Measurements from ENCODE around the gene ZNF665. TPM values are rescaled to one million over a fixed set of nuclear protein-coding genes. Genes with fewer than 3 reads are reported as not detected.

Gene ZNF665
- total and polyA plus RNA-seq, 2 donors (not counting 3 experiments of a cell fraction or from before 2014, with no cell fraction given): 1.3 to 2.1 TPM

GRCh38 chr19:53136432-53136831, 56.7 kb downstream of the ZNF665 start:
- Histone ChIP-seq H3K9me1 (replicated peaks; ENCODE audit: control insufficient read depth, extremely low read depth, insufficient read depth, low read length) (no peaks in the 10 kb centered on the region), H2AFZ (ENCODE audit: low read depth, low read length) (no peak overlapping the region), H3K36me3 (ENCODE audit: control insufficient read depth in 2 of 2, extremely low read depth in 1 of 2, insufficient read depth in 2 of 2, low read length in 2 of 2) (no peaks in the 10 kb centered on the region), H3K4me2 (ENCODE audit: insufficient read depth, low read length) (no peak overlapping the region), H3K9ac (replicated peaks; ENCODE audit: extremely low read depth, insufficient read depth, low read length) (no peak overlapping the region), H4K20me1 (replicated peaks; ENCODE audit: control insufficient read depth, extremely low read depth, insufficient read depth, low read length) (no peaks in the 10 kb centered on the region), H3K4me3 (replicated peaks in 1 of 3; ENCODE audit: insufficient read depth in 1 of 3, low read depth in 1 of 3, low read length in 3 of 3) (no peak overlapping the region), H3K27ac (ENCODE audit: insufficient read depth, low read depth, low read length) (no peak overlapping the region), H3K79me2 (ENCODE audit: control insufficient read depth, insufficient read depth, low read length) (no peaks in the 10 kb centered on the region), H3K9me3 (replicated peaks; ENCODE audit: control insufficient read depth, insufficient read depth, low read length) (peaks cover 12% of the 10 kb centered on the region), H3K4me1 (ENCODE audit: control insufficient read depth, extremely low read depth, insufficient read depth, low read length) (no peaks in the 10 kb centered on the region), H3K27me3 (ENCODE audit: control insufficient read depth in 2 of 2, insufficient read depth in 2 of 2, low read length in 2 of 2) (no peaks in the 10 kb centered on the region)
- ChIA-PET POLR2A (no interaction called here), CTCF (no interaction called here)
- FAIRE-seq (peak; percentile 12), DNase-seq (ENCODE audit: low read depth, low spot score) (no peak)
- TF ChIP-seq FOS (IDR thresholded peaks at IDR 0.05; ENCODE audit: borderline replicate concordance, insufficient read depth, low read length): no peak
- TF ChIP-seq GATA2 (IDR thresholded peaks at IDR 0.05; ENCODE audit: insufficient read depth, insufficient read length, low read depth, low read length): no peak
- no peak for TF ChIP-seq EZH2 (IDR thresholded peaks at IDR 0.05; ENCODE audit: borderline replicate concordance, low read depth, low read length, severe bottlenecking)
- TF ChIP-seq CTCF (IDR thresholded peaks at IDR 0.05; ENCODE audit: extremely low read depth in 1 of 2, insufficient read depth in 1 of 2, low read depth in 1 of 2, low read length in 2 of 2): no peak
- TF ChIP-seq MAX (IDR thresholded peaks at IDR 0.05; ENCODE audit: insufficient read depth, insufficient read length): no peak
- no peak for TF ChIP-seq JUN (IDR thresholded peaks at IDR 0.05; ENCODE audit: borderline replicate concordance, insufficient read depth, insufficient read length, low read depth)
- TF ChIP-seq POLR2AphosphoS5 (IDR thresholded peaks at IDR 0.05; ENCODE audit: insufficient read depth, low read depth, low read length): no peak
- no peak for TF ChIP-seq POLR2A (IDR thresholded peaks at IDR 0.05; ENCODE audit: low read depth, low read length)
- TF ChIP-seq MYC (IDR thresholded peaks at IDR 0.05; ENCODE audit: low read depth, low read length): no peak
- no TSS peak for BruUV-seq (replicated peaks)
- intact Hi-C loops (cut with micrococcal nuclease): no loop called here
- dilution Hi-C loops (cut with MboI; ENCODE audit: extremely low pct_ligation_motif_present, low sequenced_read_pairs): no loop called here

Measured in endothelial cell of umbilical vein (primary cell).